Fibroblast of villous mesenchyme (primary cell): ENCODE data around the gene FZD1. TPM values are rescaled to one million over a fixed set of nuclear protein-coding genes. Genes with fewer than 3 reads are reported as not detected.
"Not testable (repeated sequence)": the region's sequence is repeated elsewhere in the genome, so short reads cannot be mapped to it uniquely, and the experiment has no call there.

ENCODE experiments used
- DNase-seq: peaks from one replicate; pipeline ENCODE4 v3.0.0-alpha.2; 2010; ENCODE audit warnings: low read depth
- H3K4me3 ChIP-seq: 2 replicates; pipeline ENCODE4 v1.5.1; 2011; ENCODE audit warnings: low read depth, mild to moderate bottlenecking, low read length
- CTCF ChIP-seq: IDR thresholded peaks from 2 replicates; pipeline ENCODE4 v1.5.1; 2012; ENCODE audit warnings: low read depth, mild to moderate bottlenecking, low read length; ENCODE audit not compliant: insufficient read depth
- total RNA-seq: library from RNA; depleted of rRNA; stranded (reverse); fragments of >200 nt; gene quantifications from 2 replicates; pipeline ENCODE4 v1.2.3, GENCODE V29; 2012

The FZD1 gene
- total RNA-seq, 1 donor = 5.2 TPM

GRCh38 chr7:91299952-91300775 lies 35.9 kb downstream of the FZD1 start:
- H3K4me3 ChIP-seq = no peak overlapping the region
- DNase-seq = no peak
- TF ChIP-seq CTCF = no peak

- no peak for DNase-seq
- TF ChIP-seq CTCF = no peak
- H3K4me3 ChIP-seq = no peak overlapping the region
Observed at GRCh38 chr7:91302794-91303193, 38.6 kb downstream of the FZD1 start.

GRCh38 chr7:91306266-91306665 lies 42.0 kb downstream of the FZD1 start:
- DNase-seq = no peak
- no peak for TF ChIP-seq CTCF
- no peak overlapping the region for H3K4me3 ChIP-seq

- H3K4me3 ChIP-seq = no peak overlapping the region
- TF ChIP-seq CTCF = no peak
- DNase-seq = no peak
Observed at GRCh38 chr7:91307467-91307866, 43.2 kb downstream of the FZD1 start.

DNA sequence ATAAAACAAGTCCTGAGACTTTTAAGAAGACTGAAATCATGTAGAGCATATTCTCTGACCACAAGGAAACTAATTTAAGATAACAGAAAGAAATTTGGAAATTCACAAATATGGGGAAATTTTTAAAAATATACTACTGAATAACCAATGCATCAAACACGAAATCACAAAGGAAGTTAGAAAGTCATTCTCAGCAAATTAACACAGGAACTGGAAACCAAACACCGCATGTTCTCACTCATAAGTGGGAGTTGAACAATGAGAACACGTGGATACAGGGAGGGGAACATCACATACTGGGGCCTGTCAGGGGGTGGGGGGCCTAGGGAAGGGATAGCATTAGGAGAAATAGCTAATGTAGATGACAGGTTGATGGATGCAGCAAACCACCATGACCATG lies 44.0 kb downstream of the FZD1 start:
- not testable (repeated sequence) for H3K4me3 ChIP-seq, DNase-seq

- no peak overlapping the region for H3K4me3 ChIP-seq
- TF ChIP-seq CTCF = no peak
- peak; percentile 38 for DNase-seq
Observed at GRCh38 chr7:91310830-91311460, 46.7 kb downstream of the FZD1 start.

DNA sequence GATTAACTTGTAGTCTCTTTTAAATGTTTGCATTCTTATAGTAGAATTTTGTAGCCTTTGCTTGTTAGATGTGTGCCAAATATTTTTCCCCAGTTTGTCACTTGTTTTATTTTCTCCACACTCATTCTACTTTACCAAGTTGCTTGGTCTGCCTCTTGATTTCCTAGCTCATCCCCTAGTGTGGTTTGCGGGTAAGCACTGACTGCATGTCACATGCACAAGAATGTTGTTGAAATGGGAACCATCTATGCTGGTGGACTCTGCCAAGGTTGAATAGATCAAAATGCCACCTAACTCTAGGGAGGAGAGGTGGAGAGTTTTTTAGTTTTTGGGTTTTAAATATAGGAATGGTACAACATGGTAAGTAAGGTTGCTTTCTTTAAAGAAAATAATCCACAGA lies 47.6 kb downstream of the FZD1 start:
- no peak for DNase-seq
- no peak overlapping the region for H3K4me3 ChIP-seq

More for the DNA sequence above, 47.6 kb downstream of the FZD1 start:
- no peak for TF ChIP-seq CTCF
